OCI-LY3 (cell line): Measurements from ENCODE around the gene ACVR1.

Experiments
- H2AFZ ChIP-seq: fragments of 200-600, 300-600 bp; shearing (Covaris generic); 2 replicates; pipeline ENCODE4 v1.6.0; 2014; ENCODE audit warnings: antibody characterized with exemption, low read depth, low read length
- H3K27ac ChIP-seq: fragments of 200-600, 300-600 bp; sonication (generic); 2 replicates; pipeline ENCODE4 v1.5.1; 2014; ENCODE audit warnings: mild to moderate bottlenecking, low read length, moderate library complexity, mixed read lengths
- H3K27me3 ChIP-seq: fragments of 200-600, 300-600 bp; sonication (generic); 2 replicates; pipeline ENCODE4 v1.6.1; 2014; ENCODE audit warnings: low read depth, low read length, mixed read lengths
- H3K36me3 ChIP-seq: fragments of 200-600, 300-600 bp; sonication (generic); replicated peaks from 2 replicates; pipeline ENCODE3; 2014; ENCODE audit warnings: low read depth, low read length, mixed read lengths
- H3K4me1 ChIP-seq: fragments of 300-600, 200-600 bp; sonication (generic); 2 replicates; pipeline ENCODE4 v1.6.1; 2014; ENCODE audit warnings: low read length, mixed read lengths
- H3K4me2 ChIP-seq: fragments of 200-600, 300-600 bp; sonication (generic); 2 replicates; pipeline ENCODE4 v1.6.1; 2014; ENCODE audit warnings: low read length, mixed read lengths
- H3K4me3 ChIP-seq: fragments of 300-600, 200-600 bp; sonication (generic); 2 replicates; pipeline ENCODE4 v1.5.1; 2014; ENCODE audit warnings: antibody characterized with exemption, mild to moderate bottlenecking, low read length, moderate library complexity
- H3K79me2 ChIP-seq: fragments of 300-600, 200-600 bp; shearing (Covaris generic); 2 replicates; pipeline ENCODE4 v1.6.1; 2014; ENCODE audit warnings: mild to moderate bottlenecking, low read length, mixed read lengths
- H3K9ac ChIP-seq: fragments of 300-600, 200-600 bp; shearing (Covaris generic); 2 replicates; pipeline ENCODE4 v1.6.0; 2014; ENCODE audit warnings: mild to moderate bottlenecking, low read length, moderate library complexity
- H3K9me3 ChIP-seq: fragments of 200-600, 300-600 bp; shearing (Covaris generic); 2 replicates; pipeline ENCODE4 v1.6.1; 2014; ENCODE audit warnings: low read length, mixed read lengths; ENCODE audit not compliant: insufficient read depth
- H4K20me1 ChIP-seq: fragments of 200-600, 300-600 bp; sonication (generic); 2 replicates; pipeline ENCODE4 v1.6.1; 2016; ENCODE audit warnings: low read length, mixed read lengths; ENCODE audit not compliant: insufficient read depth
- CTCF ChIP-seq: fragments of 200-600, 300-600 bp; sonication (generic); IDR thresholded peaks from 2 replicates; pipeline ENCODE4 v1.5.1; 2014; ENCODE audit warnings: antibody characterized with exemption, low read length, low read depth
- EZH2phosphoT487 ChIP-seq: fragments of 200-600 bp; shearing (Covaris generic); IDR thresholded peaks from 2 replicates; pipeline ENCODE4 v1.6.1; 2018; ENCODE audit warnings: antibody characterized with exemption, mixed run types, low read depth

ACVR1 gene

GRCh38 chr2:157872791-157873190 lies 3.3 kb downstream of the ACVR1 start:
- Histone ChIP-seq H3K27me3 (no peaks in the 10 kb centered on the region), H4K20me1 (no peaks in the 10 kb centered on the region), H3K4me3 (no peak overlapping the region), H3K9ac (no peak overlapping the region), H2AFZ (no peak overlapping the region), H3K4me1 (peaks cover 15% of the 10 kb centered on the region), H3K36me3 (no peaks in the 10 kb centered on the region), H3K4me2 (no peak overlapping the region), H3K27ac (no peak overlapping the region), H3K79me2 (no peaks in the 10 kb centered on the region), H3K9me3 (no peaks in the 10 kb centered on the region)
- no peak for TF ChIP-seq CTCF
- no peak for TF ChIP-seq EZH2phosphoT487

- no peaks in the 10 kb centered on the region for H4K20me1 ChIP-seq
- H2AFZ ChIP-seq = no peak overlapping the region
- peaks cover 5% of the 10 kb centered on the region; the same call in 1 of the 2 replicates for H3K4me1 ChIP-seq
- TF ChIP-seq EZH2phosphoT487 (no peak), CTCF (no peak)
- H3K4me2 ChIP-seq = no peak overlapping the region
- H3K9ac ChIP-seq = no peak overlapping the region
- H3K36me3 ChIP-seq = no peaks in the 10 kb centered on the region
- no peaks in the 10 kb centered on the region for H3K9me3 ChIP-seq
- no peaks in the 10 kb centered on the region for H3K27me3 ChIP-seq
- H3K27ac ChIP-seq = no peak overlapping the region
- no peak overlapping the region for H3K4me3 ChIP-seq
- H3K79me2 ChIP-seq = no peaks in the 10 kb centered on the region
Observed at GRCh38 chr2:157871415-157871814, 4.7 kb downstream of the ACVR1 start.

GRCh38 chr2:157868993-157869392 lies 7.1 kb downstream of the ACVR1 start:
- no peaks in the 10 kb centered on the region for H4K20me1 ChIP-seq
- H3K27me3 ChIP-seq = no peaks in the 10 kb centered on the region
- no peaks in the 10 kb centered on the region for H3K9me3 ChIP-seq
- no peak overlapping the region for H3K4me2 ChIP-seq
- no peak overlapping the region for H2AFZ ChIP-seq
- no peak overlapping the region for H3K27ac ChIP-seq
- H3K9ac ChIP-seq = no peak overlapping the region
- TF ChIP-seq CTCF (no peak), EZH2phosphoT487 (no peak)
- H3K79me2 ChIP-seq = no peaks in the 10 kb centered on the region
- no peaks in the 10 kb centered on the region for H3K36me3 ChIP-seq
- no peak overlapping the region for H3K4me3 ChIP-seq
- H3K4me1 ChIP-seq = peaks cover 6% of the 10 kb centered on the region; the same call in 1 of the 2 replicates

DNA sequence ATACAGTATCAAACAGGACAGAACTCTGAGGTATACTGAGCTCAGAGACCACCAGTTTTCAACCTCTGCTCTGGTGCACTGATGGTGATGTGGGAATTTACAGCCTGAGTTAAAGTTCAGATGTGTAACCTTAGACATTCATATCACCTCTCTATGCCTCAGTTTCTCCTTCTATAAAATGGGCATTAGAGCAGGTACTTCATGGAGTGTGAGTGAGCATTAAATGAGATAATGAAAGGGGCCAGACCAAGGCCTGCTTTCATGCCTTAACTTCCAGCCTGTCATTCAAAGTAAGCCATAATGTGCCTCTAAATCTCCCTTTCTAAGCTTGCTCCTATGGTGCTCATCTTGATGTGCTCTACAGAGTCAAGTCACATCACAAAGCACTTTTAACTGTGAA lies 8.4 kb downstream of the ACVR1 start:
- Histone ChIP-seq H3K79me2 (no peaks in the 10 kb centered on the region), H3K4me1 (peaks cover 6% of the 10 kb centered on the region; the same call in 1 of the 2 replicates), H3K27ac (no peak overlapping the region)

More for the DNA sequence above, 8.4 kb downstream of the ACVR1 start:
- Histone ChIP-seq H3K4me3 (no peak overlapping the region), H3K36me3 (no peaks in the 10 kb centered on the region), H3K9me3 (no peaks in the 10 kb centered on the region), H4K20me1 (no peaks in the 10 kb centered on the region), H3K27me3 (no peaks in the 10 kb centered on the region), H2AFZ (no peak overlapping the region), H3K9ac (no peak overlapping the region), H3K4me2 (no peak overlapping the region)
- TF ChIP-seq EZH2phosphoT487 = no peak
- TF ChIP-seq CTCF = no peak
